H9 (cell line): Measurements from ENCODE around the gene FBXL19. TPM values are rescaled to one million over a fixed set of nuclear protein-coding genes. Genes with fewer than 3 reads are reported as not detected.

Source experiments
- DNase-seq: peaks from one replicate; pipeline ENCODE4 v3.0.0-alpha.2; 2017
- H2AFZ ChIP-seq: one replicate; pipeline ENCODE4 v1.6.1; 2013; ENCODE audit warnings: mild to moderate bottlenecking, low read length, control low read depth, moderate library complexity
- H2AK5ac ChIP-seq: 2 replicates; pipeline ENCODE4 v1.6.1; 2013; ENCODE audit warnings: low read length, control low read depth, mixed read lengths; ENCODE audit not compliant: insufficient read length
- H2BK120ac ChIP-seq: one replicate; pipeline ENCODE4 v1.6.1; 2013; ENCODE audit warnings: low read depth, mild to moderate bottlenecking, low read length, control low read depth, inconsistent platforms; ENCODE audit not compliant: poor library complexity, severe bottlenecking
- H2BK12ac ChIP-seq: 2 replicates; pipeline ENCODE4 v1.6.1; 2013; ENCODE audit warnings: low read length, control low read depth, mixed read lengths, low read depth; ENCODE audit not compliant: insufficient read length
- H2BK15ac ChIP-seq: 2 replicates; pipeline ENCODE4 v1.6.1; 2013; ENCODE audit warnings: low read depth, low read length, control low read depth
- H2BK20ac ChIP-seq: one replicate; pipeline ENCODE4 v1.6.1; 2013; ENCODE audit warnings: low read depth, mild to moderate bottlenecking, low read length, control low read depth, inconsistent platforms; ENCODE audit not compliant: poor library complexity, severe bottlenecking
- H2BK5ac ChIP-seq: 2 replicates; pipeline ENCODE4 v1.6.1; 2013; ENCODE audit warnings: low read length, control low read depth, mixed read lengths; ENCODE audit not compliant: insufficient read length
- H3K14ac ChIP-seq: 2 replicates; pipeline ENCODE4 v1.6.1; 2013; ENCODE audit warnings: low read length, control low read depth; ENCODE audit not compliant: insufficient read depth
- H3K18ac ChIP-seq: 2 replicates; pipeline ENCODE4 v1.6.1; 2013; ENCODE audit warnings: low read depth, mild to moderate bottlenecking, mixed read lengths, low read length, control low read depth; ENCODE audit not compliant: insufficient read length
- H3K23ac ChIP-seq: 2 replicates; pipeline ENCODE4 v1.6.1; 2013; ENCODE audit warnings: low read length, control low read depth, mixed read lengths, low read depth; ENCODE audit not compliant: insufficient read length
- H3K23me2 ChIP-seq: 2 replicates; pipeline ENCODE4 v1.6.1; 2013; ENCODE audit warnings: low read depth, mild to moderate bottlenecking, mixed read lengths, low read length, control low read depth; ENCODE audit not compliant: insufficient read length, poor library complexity, severe bottlenecking
- H3K27ac ChIP-seq: 2 replicates; pipeline ENCODE4 v1.5.1; 2013; ENCODE audit warnings: low read length, control low read depth, mixed read lengths, low read depth; ENCODE audit not compliant: insufficient read length
- H3K27me3 ChIP-seq: 2 replicates; pipeline ENCODE4 v1.6.1; 2013; ENCODE audit warnings: low read length, control low read depth, inconsistent platforms; ENCODE audit not compliant: insufficient read depth
- H3K4ac ChIP-seq: 2 replicates; pipeline ENCODE4 v1.6.1; 2013; ENCODE audit warnings: low read depth, mild to moderate bottlenecking, control low read depth, inconsistent platforms, low read length, moderate library complexity
- H3K4me1 ChIP-seq: 2 replicates; pipeline ENCODE4 v1.6.1; 2013; ENCODE audit warnings: low read length, control low read depth, inconsistent platforms; ENCODE audit not compliant: insufficient read depth
- H3K4me2 ChIP-seq: 2 replicates; pipeline ENCODE4 v1.6.1; 2013; ENCODE audit warnings: low read length, control low read depth, mixed read lengths; ENCODE audit not compliant: insufficient read length, insufficient read depth
- H3K56ac ChIP-seq: 2 replicates; pipeline ENCODE4 v1.6.1; 2013; ENCODE audit warnings: low read depth, mild to moderate bottlenecking, mixed read lengths, low read length, control low read depth; ENCODE audit not compliant: insufficient read length
- H3K79me1 ChIP-seq: 2 replicates; pipeline ENCODE4 v1.6.1; 2013; ENCODE audit warnings: low read depth, mild to moderate bottlenecking, moderate library complexity, low read length, control low read depth, inconsistent platforms; ENCODE audit not compliant: insufficient read depth, poor library complexity, severe bottlenecking
- H3K79me2 ChIP-seq: 2 replicates; pipeline ENCODE4 v1.6.1; 2013; ENCODE audit warnings: low read length, control low read depth, inconsistent platforms; ENCODE audit not compliant: insufficient read depth
- H3K9ac ChIP-seq: 2 replicates; pipeline ENCODE4 v1.6.1; 2013; ENCODE audit warnings: low read length, control low read depth, mixed read lengths; ENCODE audit not compliant: insufficient read length; ENCODE audit errors: extremely low read depth
- H3K9me3 ChIP-seq: one replicate; pipeline ENCODE4 v1.6.1; 2013; ENCODE audit warnings: low read depth, low read length, inconsistent platforms; ENCODE audit not compliant: control insufficient read depth
- H3T11ph ChIP-seq: one replicate; pipeline ENCODE4 v1.6.1; 2013; ENCODE audit warnings: mild to moderate bottlenecking, low read length, control low read depth, inconsistent platforms
- H4K20me1 ChIP-seq: one replicate; pipeline ENCODE4 v1.6.1; 2013; ENCODE audit not compliant: control insufficient read depth, insufficient read length, insufficient read depth
- H4K5ac ChIP-seq: 2 replicates; pipeline ENCODE4 v1.6.1; 2013; ENCODE audit warnings: low read depth, mild to moderate bottlenecking, mixed read lengths, low read length, control low read depth; ENCODE audit not compliant: insufficient read length
- H4K8ac ChIP-seq: replicated peaks from 2 replicates; pipeline ENCODE4 v1.6.1; 2013; ENCODE audit warnings: low read length, control low read depth, mixed read lengths, low read depth; ENCODE audit not compliant: insufficient read length
- H4K91ac ChIP-seq: 2 replicates; pipeline ENCODE4 v1.6.1; 2013; ENCODE audit warnings: low read depth, mild to moderate bottlenecking, moderate library complexity, mixed read lengths, low read length, control low read depth; ENCODE audit not compliant: insufficient read length
- H3K27ac Mint-ChIP-seq, 3 experiments: 2 replicates in 2 of 3; 3 replicates in 1 of 3; pipeline ENCODE4 v1.8.0; 2020 to 2021; ENCODE audit warnings: mixed read lengths in 3 of 3, mild to moderate bottlenecking in 1 of 3, moderate library complexity in 1 of 3
- H3K27me3 Mint-ChIP-seq: 2 replicates; pipeline ENCODE4 v1.8.0; 2021; ENCODE audit warnings: low read depth, mild to moderate bottlenecking, moderate library complexity, mixed read lengths
- H3K36me3 Mint-ChIP-seq, 3 experiments: 2 replicates in 2 of 3; 3 replicates in 1 of 3; pipeline ENCODE4 v1.8.0; 2020 to 2021; ENCODE audit warnings: low read depth in 3 of 3, mixed read lengths in 3 of 3; ENCODE audit not compliant: insufficient read depth in 1 of 3
- H3K4me1 Mint-ChIP-seq, 2 experiments: 2 replicates each; pipeline ENCODE4 v1.8.0; 2020; ENCODE audit warnings: mixed read lengths in 2 of 2
- H3K4me3 Mint-ChIP-seq, 2 experiments: 2 replicates in 1 of 2; 3 replicates in 1 of 2; pipeline ENCODE4 v1.8.0; 2020 to 2021; ENCODE audit warnings: mild to moderate bottlenecking in 2 of 2, mixed read lengths in 2 of 2, moderate library complexity in 1 of 2
- H3K9me3 Mint-ChIP-seq, 2 experiments: 2 replicates in 1 of 2; 3 replicates in 1 of 2; pipeline ENCODE4 v1.8.0; 2020; ENCODE audit warnings: mild to moderate bottlenecking in 2 of 2, mixed read lengths in 2 of 2, moderate library complexity in 1 of 2
- CTCF ChIP-seq: fragments of 200-600 bp; sonication (generic); conservative IDR thresholded peaks from 3 replicates; pipeline ENCODE4 v1.8.0; 2021; ENCODE audit warnings: antibody characterized with exemption, mild to moderate bottlenecking
- WGBS: extraction: QIAGEN DNeasy Blood & Tissue Kit; methylation state at CpG from one replicate; pipeline ENCODE4 v1.1.7; 2013; ENCODE audit warnings: missing lambda C conversion rate, low lambda C conversion rate, mixed read lengths; ENCODE audit not compliant: insufficient read length; ENCODE audit errors: extremely low coverage; 5-methylcytosine and 5-hydroxymethylcytosine counted together
- total RNA-seq: library from RNA; stranded (reverse); gene quantifications from 2 replicates; pipeline ENCODE4 v1.2.1, GENCODE V29; 2021

FBXL19 gene
- total RNA-seq, 1 experiment from 2014 or later = 66.8 TPM

- Histone ChIP-seq H2BK120ac (no peak within 1 kb of the TSS), H3K9me3 (no peaks in the 10 kb centered on the region), H4K91ac (no peak within 1 kb of the TSS), H3K14ac (peak within 1 kb of the TSS; percentile 33; the same call in 1 of the 2 replicates), H3K23me2 (peaks cover 11% of the 10 kb centered on the region), H4K5ac (no peak within 1 kb of the TSS), H3K56ac (no peak within 1 kb of the TSS), H2BK15ac (no peak within 1 kb of the TSS), H3K4me2 (peak within 1 kb of the TSS; percentile 71), H3K4me1 (no peaks in the 10 kb centered on the region), H4K20me1 (no peaks in the 10 kb centered on the region), H2AFZ (no peak within 1 kb of the TSS), H2AK5ac (no peak within 1 kb of the TSS), H3K27ac (no peak within 1 kb of the TSS), H3T11ph (no peak within 1 kb of the TSS), H2BK12ac (no peak within 1 kb of the TSS), H3K79me1 (no peaks in the 10 kb centered on the region), H3K27me3 (no peaks in the 10 kb centered on the region), H3K23ac (no peak within 1 kb of the TSS), H2BK20ac (no peak within 1 kb of the TSS), H3K79me2 (no peaks in the 10 kb centered on the region), H3K18ac (peak within 1 kb of the TSS; percentile 36), H4K8ac (no peak within 1 kb of the TSS), H3K9ac (peak within 1 kb of the TSS; percentile 11), H3K4ac (no peak within 1 kb of the TSS), H2BK5ac (no peak within 1 kb of the TSS)
- peak; percentile 77 for DNase-seq
- Mint-ChIP-seq H3K27me3 (no peaks in the 10 kb centered on the region), H3K9me3 (no peaks in the 10 kb centered on the region), H3K27ac (peak within 1 kb of the TSS; percentile 94 to 98 (median 97); a peak in 6 of 7 replicates), H3K36me3 (peaks cover 10 to 27% (median 18%) of the 10 kb centered on the region in 3 experiments; a peak in 6 of 7 replicates), H3K4me3 (peak within 1 kb of the TSS; percentile 79 to 91), H3K4me1 (peaks cover 26 to 28% of the 10 kb centered on the region in 2 experiments)
- no CpG with 5 or more reads among the region's 70 CpGs for WGBS
- TF ChIP-seq CTCF = no peak
Observed at GRCh38 chr16:30948667-30949649, 25.6 kb downstream of the FBXL19 start, which contains the start of gene ORAI3. Gene ORAI3 (plus strand): TSS chr16:30949068. CDS start chr16:30949290, 222 bp downstream.
